Measurements from ENCODE around the gene TRIP10.
"Not testable (repeated sequence)": the region's sequence is repeated elsewhere in the genome, so short reads cannot be mapped to it uniquely, and the experiment has no call there.

The TRIP10 gene

DNA sequence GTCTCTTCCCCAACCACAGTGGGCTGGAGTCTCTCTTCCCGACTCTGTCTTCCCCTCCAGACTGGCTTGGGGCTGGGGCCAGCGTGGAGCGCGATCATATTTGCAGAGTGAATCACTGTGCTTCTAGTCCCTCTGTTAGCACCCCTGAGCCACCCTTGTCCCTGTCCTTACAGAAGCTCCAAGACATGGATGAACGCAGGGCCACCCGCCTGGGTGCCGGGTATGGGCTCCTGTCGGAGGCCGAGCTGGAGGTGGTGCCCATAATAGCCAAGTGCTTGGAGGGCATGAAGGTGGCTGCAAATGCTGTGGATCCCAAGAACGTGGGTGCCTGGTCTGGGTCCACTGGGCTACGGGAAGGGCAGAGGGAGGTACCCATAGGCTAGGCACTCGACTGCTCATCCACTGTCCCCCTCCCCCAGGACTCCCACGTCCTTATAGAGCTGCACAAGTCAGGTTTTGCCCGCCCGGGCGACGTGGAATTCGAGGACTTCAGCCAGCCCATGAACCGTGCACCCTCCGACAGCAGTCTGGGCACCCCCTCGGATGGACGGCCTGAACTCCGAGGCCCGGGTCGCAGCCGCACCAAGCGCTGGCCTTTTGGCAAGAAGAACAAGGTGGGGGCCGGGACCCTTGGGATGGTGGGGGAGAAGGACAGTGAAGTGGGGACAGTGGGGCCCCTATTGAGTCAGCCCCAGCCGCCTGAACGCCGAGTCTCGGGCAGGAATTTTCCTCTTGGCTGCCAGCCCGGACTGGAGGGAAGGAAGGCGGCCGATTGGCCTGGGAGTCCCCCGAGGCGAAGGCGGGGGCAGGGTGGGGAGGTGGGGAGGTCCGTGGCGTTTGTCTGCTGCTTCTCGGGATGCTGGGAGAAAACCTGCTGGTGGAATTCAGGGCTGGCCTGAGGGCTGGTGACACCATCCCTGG, 5.2 kb downstream of the TRIP10 start:
- DNase-seq, result no peak

DNA sequence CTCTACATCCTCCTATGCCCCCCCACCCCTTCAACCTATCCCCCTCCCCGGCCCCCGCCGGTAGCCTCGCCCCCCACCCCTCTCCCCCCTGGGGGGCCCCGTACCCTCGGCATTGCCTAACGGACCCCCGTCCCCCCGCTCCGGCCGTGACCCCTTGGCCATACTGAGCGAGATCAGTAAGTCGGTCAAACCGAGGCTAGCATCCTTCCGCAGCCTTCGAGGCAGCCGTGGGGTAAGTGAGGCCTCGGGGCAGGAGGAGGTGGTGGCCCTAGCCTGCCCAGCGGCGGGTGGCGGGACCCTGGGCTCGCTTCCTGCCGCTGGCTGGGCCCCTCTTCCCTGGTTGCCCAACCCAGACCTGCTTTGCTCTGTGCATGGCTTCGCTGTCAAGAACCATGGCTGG, 6.5 kb downstream of the TRIP10 start:
- no peak for DNase-seq

DNA sequence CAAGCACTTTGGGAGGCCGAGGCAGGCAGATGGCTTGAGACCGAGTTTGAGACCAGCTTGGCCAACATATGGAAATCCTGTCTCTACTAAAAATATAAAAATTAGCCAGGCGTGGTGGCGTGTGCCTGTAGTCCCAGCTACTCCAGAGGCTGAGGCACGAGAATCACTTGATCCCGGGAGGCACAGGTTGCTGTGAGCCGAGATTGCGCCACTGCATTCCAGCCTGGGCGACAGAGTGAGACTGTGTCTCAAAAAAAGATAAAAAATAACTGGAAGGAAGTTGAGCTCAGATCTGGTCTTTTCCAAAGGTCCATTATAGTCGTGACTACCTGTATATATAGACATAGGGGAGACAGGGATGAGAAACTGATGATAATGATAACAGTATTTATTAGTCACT, 9.1 kb downstream of the TRIP10 start:
- DNase-seq, result not testable (repeated sequence)

DNA sequence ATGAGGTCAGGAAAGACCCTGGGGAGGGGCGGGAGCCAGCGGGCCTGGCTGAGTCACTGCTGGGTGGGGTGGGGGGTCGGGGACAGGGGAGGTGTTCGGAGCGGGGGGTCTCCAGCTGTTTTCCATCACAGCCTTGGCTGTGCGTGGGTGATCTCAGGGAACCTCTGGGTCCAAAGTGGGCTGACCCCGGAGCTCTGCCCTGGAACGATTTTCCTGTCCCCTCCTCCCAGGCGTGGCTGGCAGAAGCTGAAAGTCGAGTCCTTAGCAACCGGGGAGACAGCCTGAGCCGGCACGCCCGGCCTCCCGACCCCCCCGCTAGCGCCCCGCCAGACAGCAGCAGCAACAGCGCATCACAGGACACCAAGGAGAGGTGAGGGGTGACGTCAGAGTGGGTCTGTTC, 10.6 kb downstream of the TRIP10 start:
- DNase-seq, result no peak

DNA sequence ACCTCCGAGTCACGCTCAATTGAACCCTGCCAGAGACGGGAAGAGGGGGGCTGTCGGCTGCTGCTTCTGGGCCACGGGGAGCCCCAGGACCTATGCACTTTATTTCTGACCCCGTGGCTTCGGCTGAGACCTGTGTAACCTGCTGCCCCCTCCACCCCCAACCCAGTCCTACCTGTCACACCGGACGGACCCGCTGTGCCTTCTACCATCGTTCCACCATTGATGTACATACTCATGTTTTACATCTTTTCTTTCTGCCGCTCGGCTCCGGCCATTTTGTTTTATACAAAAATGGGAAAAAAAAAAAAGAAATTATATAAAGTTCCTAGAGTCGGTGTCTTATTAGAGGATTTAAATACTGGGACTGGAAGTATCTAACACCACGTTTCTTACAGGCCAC, 11.7 kb downstream of the TRIP10 start:
- DNase-seq, result no peak

DNA sequence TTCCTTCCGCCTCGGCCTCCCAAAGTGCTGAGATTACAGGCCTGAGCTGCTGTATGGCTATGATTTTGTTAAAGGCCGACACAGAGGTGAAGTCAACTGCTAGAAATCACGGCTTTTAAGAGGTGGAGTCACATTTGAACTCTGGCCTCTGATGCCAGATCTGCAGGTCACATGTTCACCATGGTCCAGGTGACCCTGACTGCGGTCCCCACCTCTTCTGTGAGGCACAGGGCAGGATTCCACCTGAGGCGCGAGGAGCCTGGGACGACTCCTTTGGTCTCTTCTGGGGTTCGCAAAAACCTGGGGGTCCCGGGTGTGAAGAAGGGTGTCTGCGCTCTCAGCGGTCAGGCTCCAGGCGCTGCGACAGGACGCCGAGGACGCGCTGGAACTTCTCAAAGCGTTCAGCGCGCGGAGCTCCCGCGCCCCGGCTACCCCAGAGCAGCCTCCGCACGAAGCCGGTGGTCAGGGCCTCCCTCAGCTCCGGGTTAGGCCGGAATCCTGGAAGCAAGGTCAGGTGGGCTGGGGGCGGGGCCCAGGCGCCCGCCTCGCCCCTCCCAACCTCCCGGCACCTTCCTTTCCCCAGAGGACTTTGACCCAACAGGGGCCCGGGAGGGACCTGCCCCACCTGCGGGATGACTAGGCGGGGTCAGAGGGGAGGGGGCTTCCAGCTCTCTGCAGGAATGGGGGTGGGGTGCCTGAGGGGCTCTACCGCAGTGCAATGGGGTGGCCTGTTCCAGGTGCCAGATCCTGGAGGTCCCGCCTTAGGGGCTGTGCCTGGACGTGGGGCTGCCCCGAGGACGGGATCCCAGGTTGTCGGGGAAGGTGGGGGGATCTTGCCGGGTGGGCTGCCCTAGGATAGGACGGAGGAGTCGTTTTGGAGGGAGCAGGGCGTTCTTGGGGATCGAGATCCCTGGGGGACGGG, 13.0 kb downstream of the TRIP10 start:
- no peak for DNase-seq

DNA sequence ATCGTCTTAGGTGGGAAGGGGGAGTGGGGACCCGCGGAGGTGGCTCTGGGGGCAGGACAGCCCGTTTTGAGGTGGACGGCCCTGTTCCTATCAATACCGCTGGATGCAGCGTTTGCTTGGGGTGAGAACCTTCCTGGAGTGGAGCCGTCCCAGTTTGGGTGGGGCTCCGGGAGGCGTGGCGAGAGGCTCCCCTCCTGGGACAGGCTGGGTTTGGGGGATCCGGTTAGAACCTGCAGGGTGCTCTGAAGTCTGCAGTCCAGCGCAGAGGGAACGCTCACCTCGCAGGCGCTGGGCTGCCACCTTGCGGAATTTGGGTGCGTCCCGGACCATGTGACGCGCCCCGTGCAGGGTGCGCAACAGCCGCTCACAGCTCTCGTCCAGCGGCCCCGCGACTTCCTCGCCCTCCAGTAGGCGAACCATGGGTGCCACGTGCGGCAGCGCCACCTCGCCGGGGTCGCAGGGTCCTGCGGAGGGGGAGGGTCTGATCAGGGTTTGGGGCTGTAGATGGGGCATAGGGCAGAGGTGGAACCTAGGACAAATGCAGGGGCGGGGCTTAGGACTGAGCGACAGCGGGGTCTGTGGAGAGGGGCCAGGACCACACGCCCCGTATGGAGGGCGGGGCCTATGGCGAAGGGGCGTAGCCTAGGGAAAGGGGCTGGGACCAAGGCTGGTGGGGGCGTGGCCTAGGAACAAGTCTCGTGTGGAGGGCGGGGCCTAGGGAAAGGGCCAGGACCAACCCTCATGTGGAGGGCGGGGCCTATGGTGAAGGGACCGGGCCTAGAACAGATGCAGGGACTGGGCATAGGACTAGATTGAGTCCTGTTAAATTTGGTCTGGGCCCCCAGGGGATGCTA, 13.9 kb downstream of the TRIP10 start:
- peak; percentile 59 for DNase-seq

DNA sequence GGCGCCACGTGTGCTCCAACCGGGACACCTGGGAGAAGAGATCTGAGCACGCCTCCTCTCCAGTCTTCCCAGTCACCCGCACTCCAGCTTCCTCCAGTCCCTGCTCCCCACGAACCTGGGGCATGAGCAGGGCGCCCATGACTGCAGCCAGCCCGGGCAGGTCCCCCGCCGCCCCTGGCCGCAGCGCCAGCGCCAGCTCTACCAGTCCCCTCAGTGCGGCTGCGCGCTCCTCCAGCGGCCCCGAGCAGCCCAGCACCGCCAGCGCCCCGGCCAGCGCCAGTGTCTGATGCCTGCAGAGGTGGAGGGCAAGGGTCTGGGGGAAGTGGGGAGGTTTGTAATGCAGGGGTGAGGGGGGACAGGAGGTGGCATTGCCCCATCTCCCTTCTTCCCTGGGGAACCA, 14.7 kb downstream of the TRIP10 start:
- no peak for DNase-seq

DNA sequence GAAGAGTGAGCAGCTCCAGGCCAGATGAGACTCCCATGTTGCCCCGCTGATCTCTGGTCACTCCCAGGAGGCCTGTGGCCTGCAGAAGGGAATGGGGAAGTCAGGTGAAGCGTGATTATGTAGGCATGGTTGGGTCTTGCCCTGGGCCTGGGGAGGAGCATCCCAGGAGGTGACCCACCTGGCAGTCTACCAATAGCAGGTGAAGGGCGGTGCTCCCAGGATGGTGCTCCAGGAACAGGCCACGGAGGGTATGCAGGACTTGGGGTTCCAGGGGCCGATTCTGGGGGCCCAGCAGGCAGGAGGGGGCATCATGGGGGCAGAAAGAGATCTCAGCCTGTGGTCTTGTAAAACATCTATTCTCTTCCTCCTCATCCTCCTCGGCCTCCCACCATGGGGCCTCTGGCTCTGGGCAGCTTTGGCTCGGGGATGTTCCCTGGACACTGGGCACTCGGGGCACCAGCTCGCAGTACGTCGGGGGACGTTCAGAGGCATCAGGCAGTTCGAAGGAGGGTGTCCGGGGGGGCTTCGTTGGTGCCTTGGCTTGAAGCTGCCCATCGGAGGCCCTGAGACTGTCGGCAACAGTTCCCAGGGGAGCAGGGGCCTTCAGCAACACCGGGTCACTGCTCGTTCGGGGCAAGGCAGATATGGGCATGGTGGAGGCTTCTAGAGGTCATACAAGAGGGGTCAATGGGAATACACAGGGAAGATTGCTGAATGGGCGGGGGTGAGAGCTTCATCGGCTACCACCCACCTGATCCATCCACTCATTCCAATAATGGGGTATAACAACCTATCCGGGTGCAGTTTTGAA, 15.4 kb downstream of the TRIP10 start:
- no peak for DNase-seq

DNA sequence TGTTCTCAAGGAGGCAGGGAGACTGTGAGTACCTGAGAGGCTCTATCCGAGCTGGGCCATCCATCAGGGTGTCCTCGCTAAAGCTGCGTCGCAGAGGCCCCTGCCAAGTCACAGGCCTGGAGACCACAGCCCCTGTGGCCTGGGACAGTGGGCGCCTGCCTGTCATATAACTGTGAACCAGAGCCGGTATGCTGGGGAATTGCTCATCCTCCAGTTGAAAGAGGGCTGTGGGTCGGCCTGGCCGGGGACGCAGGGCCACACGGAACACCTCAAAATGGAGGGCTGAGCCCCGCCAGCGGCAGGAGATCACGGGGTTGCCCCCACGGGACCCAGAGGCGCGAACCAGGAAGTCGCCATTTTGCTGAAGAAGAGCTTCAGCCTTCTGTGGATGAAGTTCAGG, 21.1 kb downstream of the TRIP10 start:
- no peak for DNase-seq

DNA sequence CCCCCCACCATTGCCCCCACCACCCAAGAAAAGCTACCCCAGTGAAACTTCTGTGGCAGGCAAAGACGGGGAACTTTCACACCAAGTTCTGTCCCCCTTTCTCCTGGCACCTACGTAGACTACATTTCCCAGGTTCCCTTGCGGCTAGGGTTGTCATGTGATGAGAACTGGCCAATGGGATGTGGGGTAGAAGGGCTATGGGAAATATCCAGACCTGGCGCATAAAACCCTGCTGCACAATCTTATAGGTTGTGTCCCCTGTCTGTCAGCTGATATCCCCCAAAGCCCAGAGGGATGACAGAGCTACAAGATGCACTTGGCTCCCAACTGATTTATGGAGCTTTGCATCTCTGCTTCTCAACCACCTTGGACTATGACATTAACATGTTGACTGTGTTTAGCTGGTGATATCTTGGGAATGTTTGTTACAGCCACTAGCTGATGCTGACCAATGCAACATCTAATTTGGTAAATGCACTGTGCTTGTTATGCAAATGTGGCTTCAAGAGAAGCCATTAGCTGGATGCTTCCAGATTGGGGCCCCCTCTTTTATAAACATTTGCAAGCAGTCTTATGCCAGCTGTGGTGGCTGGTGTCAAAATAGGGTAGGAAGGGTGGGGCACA, 21.7 kb downstream of the TRIP10 start:
- DNase-seq, result no peak

DNA sequence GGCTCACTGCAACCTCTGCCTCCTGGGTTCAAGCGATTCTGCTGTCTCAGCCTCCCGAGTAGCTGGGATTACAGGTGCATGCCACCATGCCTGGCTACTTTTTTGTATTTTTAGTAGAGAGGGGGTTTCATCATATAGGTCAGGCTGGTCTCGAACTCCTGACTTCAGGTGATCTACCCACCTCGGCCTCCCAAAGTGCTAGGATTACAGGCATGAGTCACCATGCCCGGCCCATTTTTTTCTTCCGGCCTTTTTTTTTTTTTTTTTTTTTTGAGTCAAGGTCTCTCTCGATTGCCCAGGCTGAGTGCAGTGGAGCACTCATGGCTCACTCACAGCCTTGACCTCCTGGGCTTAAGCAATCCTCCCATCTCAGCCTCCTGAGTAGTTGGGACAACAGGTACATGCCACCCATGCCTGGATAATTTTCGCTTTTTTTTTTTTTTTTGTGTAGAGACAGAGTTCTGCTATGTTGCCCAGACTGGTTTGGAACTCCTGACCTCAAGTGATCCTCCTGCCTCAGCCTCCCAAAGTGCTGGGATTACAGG, 22.8 kb downstream of the TRIP10 start:
- not testable (repeated sequence) for DNase-seq

DNA sequence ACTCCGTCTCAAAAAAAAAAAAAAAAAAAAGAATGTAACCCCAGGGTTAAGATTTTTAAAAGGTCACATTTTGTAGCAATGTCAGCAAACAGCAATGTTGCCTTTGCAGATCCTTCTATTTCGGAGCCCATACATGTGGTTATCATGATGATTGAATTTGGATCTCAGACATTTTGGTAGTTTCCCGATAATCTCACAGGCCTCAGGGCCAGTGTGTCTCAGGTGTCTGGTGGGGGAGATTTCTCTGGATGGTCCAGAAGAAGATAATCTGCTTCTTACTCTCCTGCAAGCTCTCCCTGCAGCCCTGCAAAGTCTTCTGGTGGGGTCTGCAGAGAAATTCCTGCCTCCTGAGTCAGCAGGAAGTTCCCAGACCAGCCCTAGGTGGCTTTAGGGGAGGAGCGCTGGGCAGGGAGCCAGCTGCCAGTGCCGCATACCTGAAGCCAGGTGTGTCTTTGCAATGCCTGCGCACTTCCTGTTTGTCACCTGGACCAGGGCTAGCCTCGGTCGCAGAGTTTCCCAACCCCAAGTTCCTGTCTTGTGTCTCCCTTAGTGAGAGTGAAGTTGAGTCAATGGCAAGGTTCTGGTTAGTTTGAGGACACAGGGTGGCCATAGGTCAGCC, 26.4 kb downstream of the TRIP10 start:
- no peak for DNase-seq

DNA sequence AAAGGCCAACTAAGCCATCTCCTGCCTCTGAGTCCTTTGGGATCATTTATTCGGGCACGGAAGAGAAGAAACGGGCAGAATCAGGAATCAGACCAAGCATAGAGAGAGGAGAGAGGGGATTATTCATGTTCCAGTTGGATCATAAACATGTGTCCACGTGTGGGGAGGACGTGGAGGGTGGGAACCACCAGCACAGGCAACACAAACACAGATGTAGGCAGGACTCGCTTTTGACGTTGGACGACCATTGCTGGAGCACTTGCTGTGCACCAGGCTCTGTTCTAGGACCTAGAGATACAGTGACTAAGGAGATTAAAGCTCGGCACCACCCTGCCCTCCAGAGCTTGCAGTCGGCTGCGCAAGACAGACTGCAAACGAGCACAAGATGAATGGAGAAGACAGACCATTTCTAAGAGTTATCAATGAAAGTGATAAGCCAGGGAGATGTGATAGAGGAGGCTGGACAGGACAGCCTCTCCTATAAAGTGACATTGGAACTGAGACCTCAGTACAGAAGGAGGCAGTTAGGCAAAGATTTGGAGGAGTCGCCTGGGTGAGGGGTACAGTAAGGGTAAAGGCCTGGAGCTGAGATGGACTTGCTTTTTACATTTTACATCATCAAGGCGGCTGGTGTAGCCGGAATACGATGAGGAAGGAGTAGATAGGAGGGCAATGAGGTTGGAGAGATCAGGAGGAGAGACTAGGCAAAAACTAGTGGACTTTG, 27.0 kb downstream of the TRIP10 start:
- no peak for DNase-seq

DNA sequence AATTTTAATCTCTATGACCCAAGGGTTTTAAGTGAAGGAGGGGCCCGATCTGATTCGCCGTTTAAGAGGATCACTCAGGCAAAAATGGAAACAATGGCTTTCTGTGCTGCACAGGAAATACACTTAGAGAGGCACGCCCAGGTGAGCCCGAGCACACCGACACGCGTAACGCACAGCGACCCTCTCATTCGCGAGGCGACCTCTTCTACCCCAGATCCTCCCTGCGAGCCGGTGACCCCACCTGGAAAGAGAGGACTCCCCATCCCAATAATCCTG, 27.5 kb downstream of the TRIP10 start:
- DNase-seq, result no peak

DNA sequence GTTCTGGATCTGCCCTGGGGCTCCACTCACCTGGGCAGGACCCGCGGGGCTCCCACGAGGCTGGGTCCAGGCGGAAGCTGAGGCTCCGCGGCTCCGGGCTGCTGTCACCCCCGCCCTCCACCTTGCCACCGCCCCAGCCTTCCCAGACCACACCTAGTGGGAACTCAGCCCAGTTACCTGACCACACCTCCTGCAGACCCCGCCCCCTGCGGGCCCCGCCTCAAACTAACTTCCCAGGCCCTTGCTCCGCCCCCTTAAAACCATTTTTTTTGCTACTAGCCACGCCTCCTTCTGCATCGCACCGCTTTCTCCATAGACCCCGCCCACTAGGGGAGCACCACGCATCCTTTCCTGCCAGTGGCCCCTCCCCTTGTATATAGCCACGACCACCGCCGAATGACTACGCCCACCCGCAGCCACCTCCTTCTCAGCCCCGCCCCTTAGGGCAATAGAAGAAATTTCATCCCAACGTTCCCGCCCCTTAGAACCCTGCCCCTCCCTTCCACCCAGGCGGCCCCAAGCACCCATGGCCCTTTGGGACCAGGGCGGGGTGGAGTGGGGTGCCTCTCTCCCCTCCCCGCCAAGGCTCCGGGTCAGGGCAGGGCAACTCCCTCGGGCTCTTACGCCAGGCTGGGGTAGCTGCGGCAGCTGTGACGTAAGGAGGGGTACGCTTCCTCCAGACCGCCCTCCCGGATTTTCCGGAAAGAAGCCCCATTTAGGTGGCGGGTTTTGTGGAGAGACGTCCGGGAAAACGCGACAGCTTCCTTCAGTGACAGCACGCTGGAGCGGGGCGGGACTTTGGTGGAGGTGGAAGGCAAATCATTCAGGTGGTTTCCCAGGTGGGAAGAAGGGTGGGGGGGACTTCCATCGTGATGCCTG, 28.1 kb downstream of the TRIP10 start, which contains the start of gene SH2D3A:
Gene SH2D3A, minus strand, starts transcription at position 79 of the 879 bp plus-strand sequence. CDS start 3,687 bp downstream, outside the sequence.
- peak; percentile 91 for DNase-seq

DNA sequence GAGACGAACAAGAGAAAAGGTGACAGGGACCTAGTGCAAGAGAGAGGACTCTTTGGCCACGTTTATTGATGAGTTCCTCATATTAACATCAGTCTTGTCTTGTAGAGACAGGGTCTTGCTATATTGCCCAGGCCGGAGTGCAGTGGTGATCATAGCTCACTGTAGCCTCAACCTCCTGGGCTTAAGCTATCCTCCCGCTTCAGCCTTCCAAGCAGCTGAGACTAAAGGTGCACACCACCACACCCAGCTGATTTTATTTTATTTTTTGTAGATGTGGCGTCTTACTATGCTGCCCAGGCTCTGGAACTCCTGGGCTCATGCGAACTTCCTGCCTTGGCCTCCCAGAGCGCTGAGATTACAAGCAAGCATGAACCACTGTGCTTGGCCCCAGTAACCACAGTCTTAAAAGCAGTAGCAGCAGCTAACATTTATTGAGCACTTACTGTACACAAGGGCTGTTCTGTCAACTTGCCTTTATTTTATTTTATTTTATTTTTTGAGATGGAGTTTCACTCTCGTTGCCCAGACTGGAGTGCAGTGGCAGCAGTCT, 28.8 kb downstream of the TRIP10 start:
- no peak for DNase-seq

DNA sequence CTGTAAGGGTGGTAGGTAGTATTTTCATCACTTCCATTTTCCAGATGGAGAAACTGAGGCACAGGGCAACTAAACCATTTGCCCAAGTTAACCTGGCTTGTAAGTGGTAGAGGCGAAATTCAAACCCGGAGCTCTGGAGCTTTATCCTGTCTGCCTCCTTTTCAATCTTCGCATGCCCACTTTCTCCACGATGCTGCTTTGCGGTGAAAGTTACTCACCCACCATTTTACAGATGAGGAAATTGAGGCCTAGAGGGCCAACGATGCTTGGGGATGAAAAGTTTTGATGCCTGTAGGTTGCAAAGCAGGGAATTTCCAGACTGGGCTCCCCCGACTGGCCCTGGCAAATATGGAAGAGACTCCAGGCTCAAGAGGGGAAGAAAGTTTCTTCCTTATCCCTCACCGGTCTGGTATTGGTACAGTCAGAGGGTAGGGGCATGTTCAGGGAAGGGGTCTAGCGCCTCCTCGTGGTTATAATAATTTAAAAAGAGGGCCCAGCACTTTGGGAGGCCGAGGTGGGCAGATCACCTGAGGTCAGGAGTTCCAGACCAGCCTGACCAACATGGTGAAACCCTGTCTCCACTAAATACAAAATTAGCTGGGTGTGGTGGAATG, 29.6 kb downstream of the TRIP10 start:
- DNase-seq, result no peak

Measured in activated effector memory CD4-positive, alpha-beta T cell treated with Interleukin-2 at 50 U/mL for 16 hours (primary cell).